HG03103 (cell line): ENCODE measurements around the gene ZNF479.
"Not testable (repeated sequence)": the region's sequence is repeated elsewhere in the genome, so short reads cannot be mapped to it uniquely, and the experiment has no call there.

ENCODE experiments used
- ATAC-seq: cut with Tn5 transposase; IDR thresholded peaks from one replicate; pipeline ENCODE4 v1.9.1; 2021; ENCODE audit warnings: low read depth; ENCODE audit not compliant: unreplicated experiment

The ZNF479 gene

GRCh38 chr7:57132336-57132735 is at the start of gene ZNF479:
TSS of gene ZNF479 (minus strand) at chr7:57132436. CDS start at chr7:57132324, 112 bp downstream.
- not testable (repeated sequence) for ATAC-seq

- no peak for ATAC-seq
These were observed 49.8 kb upstream of the ZNF479 start for GRCh38 chr7:57182031-57182430.

- ATAC-seq: no peak
These were observed 49.0 kb upstream of the ZNF479 start for GRCh38 chr7:57181281-57181680.

- no peak for ATAC-seq
These were observed 47.7 kb upstream of the ZNF479 start for GRCh38 chr7:57179776-57180415.

- no peak for ATAC-seq
These were observed 46.5 kb upstream of the ZNF479 start for GRCh38 chr7:57178768-57179139.

GRCh38 chr7:57177856-57178767 is 45.9 kb upstream of the ZNF479 start:
- no peak for ATAC-seq

GRCh38 chr7:57176928-57177635 is 44.8 kb upstream of the ZNF479 start:
- no peak for ATAC-seq

GRCh38 chr7:57165285-57165899 is 33.2 kb upstream of the ZNF479 start:
- no peak for ATAC-seq

GRCh38 chr7:57120123-57120784 is 12.0 kb downstream of the ZNF479 start:
- ATAC-seq: not testable (repeated sequence)
